GM12864 (cell line): ENCODE measurements around the gene FRAT1.

ENCODE experiments used
- DNase-seq: peaks from one replicate; pipeline ENCODE4 v3.0.0-alpha.2; 2011; ENCODE audit warnings: low read depth
- H3K4me3 ChIP-seq: 2 replicates; pipeline ENCODE4 v1.5.1; 2011; ENCODE audit warnings: mild to moderate bottlenecking, low read depth, low read length, control low read depth
- TF ChIP-seq, protein P1 (sequence below): IDR thresholded peaks from 2 replicates; pipeline ENCODE4 v1.5.1; 2011; ENCODE audit warnings: low read depth, mild to moderate bottlenecking, moderate library complexity, low read length, control low read depth, inconsistent platforms; ENCODE audit errors: missing control alignments

The FRAT1 gene

DNA sequence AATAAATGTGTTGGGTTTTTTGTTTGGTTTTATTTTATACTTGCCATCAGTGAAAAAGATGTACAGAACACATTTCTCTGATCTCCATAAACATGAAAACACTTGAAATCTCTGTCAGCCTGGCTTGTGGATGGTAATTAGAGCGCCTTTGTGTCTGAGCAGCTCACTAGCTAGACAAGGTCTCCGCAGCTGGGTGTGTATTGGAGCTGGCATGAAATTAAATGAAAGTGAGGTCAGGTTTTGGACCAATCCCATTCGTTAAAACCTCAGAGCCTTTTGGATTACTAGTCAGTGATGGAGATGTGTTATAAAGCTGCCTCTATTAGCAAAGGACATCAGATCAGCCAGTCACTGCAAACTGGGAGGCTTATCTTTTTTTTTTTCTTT, 2.7 kb downstream of the FRAT1 start:
- TF ChIP-seq, protein P1, sequence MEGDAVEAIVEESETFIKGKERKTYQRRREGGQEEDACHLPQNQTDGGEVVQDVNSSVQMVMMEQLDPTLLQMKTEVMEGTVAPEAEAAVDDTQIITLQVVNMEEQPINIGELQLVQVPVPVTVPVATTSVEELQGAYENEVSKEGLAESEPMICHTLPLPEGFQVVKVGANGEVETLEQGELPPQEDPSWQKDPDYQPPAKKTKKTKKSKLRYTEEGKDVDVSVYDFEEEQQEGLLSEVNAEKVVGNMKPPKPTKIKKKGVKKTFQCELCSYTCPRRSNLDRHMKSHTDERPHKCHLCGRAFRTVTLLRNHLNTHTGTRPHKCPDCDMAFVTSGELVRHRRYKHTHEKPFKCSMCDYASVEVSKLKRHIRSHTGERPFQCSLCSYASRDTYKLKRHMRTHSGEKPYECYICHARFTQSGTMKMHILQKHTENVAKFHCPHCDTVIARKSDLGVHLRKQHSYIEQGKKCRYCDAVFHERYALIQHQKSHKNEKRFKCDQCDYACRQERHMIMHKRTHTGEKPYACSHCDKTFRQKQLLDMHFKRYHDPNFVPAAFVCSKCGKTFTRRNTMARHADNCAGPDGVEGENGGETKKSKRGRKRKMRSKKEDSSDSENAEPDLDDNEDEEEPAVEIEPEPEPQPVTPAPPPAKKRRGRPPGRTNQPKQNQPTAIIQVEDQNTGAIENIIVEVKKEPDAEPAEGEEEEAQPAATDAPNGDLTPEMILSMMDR, result no peak
- no peak overlapping the region for H3K4me3 ChIP-seq
- DNase-seq, result no peak

DNA sequence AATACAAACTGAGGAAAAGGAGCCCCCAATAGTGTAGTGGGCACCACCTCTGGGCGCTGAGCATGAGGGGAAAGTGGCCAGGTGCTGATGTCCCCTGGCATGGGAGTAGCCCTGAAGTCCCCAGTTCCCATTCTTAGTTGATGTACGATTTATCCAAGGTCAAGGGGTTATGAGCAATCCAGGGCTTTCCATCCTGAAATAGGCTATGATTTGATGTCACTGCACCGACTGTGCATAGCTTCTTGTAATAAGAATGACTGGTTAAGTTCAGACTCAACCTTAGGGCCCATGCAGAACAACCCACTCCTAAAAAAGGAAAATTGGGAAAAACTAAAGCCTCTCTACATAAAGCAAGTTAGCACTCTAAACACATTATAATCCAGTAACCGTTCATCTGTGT, 4.4 kb downstream of the FRAT1 start:
- H3K4me3 ChIP-seq, result no peak overlapping the region
- TF ChIP-seq, protein P1, result no peak
- DNase-seq, result no peak

DNA sequence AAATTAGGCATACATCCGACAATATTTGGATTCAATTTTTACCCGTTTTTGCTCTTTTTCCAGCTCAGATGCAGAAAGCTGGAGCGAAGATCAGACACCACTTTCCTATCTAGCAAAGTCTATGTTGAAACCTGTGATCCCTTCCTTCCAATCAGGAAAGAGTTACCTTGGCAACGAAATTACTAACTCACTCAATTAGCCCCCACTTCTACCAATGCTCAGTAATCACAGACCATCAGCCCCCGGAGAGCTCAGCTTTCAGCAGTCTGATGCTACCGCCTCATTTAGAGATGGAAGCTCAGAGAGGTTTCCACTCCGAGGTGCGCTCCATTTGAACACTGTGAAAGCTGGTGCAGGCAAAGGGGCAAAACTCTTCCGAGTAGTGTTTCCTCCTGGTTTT, 6.7 kb downstream of the FRAT1 start:
- TF ChIP-seq, protein P1, result no peak
- no peak overlapping the region for H3K4me3 ChIP-seq
- DNase-seq, result no peak

DNA sequence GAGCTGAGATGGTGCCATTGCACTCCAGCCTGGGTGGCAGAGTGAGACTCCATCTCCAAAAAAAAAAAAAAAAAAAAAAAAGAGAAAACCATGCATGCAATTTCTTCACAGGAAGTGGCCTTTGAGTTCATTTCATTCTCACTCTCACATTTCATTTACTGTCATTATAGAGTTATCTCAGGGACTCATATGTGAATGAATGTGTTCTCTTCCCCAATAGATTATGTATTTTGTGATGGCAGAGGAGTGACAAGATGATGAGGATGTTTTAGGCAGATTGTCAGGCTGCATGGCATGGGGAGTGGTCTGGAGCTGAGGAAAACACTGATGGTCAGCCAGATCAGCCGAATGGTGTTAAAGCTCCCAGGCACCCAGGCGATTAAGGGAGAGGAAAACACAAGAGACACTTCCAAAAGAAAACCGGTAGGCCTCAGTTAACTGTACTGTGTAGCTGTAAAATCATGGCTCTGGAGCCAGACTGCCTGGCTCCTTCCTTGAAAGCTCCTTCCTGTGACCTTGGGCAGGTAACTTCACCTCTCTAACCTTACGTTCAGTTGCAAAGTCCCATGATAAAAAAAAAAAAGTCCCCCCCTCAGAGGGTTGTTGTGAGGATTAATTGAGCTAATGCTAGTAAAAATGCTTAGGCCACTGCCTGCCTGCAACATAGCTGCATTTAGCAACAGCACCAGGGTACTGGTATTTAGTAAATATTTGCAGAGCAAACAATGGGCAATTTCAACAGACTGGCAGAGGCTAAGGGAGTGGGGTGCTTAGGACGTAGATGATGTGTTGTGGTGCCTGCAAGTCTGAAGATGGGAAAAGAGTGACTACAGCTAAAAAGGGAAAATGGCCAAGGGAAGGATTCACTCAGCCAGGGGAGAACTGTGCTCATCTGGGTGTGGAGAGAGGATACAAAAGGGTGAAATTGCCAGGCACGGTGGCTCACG, 8.6 kb downstream of the FRAT1 start:
- TF ChIP-seq, protein P1, result no peak
- DNase-seq, result no peak
- H3K4me3 ChIP-seq, result no peak overlapping the region

DNA sequence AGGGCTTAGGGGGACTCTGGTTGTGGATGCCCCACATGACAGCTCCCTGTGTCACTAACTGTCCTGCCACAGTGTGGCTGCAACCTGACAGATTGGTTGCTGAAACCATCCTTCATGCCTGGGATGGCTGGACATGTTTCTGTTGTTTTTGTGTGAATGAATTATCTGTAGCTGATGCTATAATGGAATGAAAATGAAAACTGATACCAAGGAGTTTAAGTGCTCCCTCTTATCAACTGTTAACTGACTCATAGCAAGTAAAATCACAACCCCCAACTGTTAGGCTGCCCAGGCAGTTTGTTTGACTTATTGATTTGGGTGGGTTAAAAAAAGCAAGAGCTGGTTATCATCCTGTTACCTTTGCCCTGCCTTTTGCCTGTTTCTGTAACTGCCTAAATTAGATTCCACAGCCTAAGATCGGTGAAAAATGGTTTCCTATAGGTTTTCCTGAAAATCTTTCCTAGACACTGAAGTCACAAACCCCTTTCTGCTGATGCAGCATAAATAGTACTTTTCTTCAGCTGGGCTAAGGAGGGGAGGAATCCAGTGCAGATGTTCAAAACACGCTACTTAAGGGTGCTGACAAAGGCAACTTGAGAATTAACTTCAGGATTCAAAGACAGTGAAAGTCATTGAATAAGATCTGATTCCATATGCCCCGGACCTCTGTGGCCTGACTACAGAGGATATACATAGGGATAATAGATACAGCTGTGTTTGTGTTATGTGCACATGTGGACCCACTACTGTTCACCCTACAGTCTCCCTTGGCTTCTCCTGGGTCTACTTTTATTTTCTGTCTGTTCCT, 9.8 kb downstream of the FRAT1 start:
- H3K4me3 ChIP-seq, result no peak overlapping the region
- TF ChIP-seq, protein P1, result no peak
- DNase-seq, result no peak

DNA sequence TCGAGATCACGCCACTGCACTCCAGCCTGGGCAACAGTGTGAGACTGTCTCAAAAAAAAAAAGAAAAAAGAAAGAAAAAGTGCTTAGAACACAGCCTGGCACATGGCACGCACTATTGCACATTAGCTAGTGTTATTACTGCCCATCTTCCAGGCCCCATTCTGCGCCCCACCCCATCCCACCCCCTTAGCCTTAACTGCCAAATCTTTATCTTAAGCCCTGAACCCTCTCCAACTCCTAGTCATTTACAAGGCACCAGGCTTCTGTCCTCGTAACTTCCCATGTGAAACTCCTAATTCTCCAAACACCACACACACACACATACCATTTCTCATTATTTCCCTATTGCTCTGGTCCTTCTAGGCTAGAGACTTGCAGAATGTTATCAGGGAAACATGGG, 10.7 kb downstream of the FRAT1 start:
- no peak overlapping the region for H3K4me3 ChIP-seq
- TF ChIP-seq, protein P1, result no peak
- no peak for DNase-seq
